Activated T-cell treated with anti-CD3 and anti-CD28 coated beads, Interleukin-2, amount 50 U/mL, for 72 hours (primary cell): ENCODE data around the gene TSPAN18. TPM values are rescaled to one million over a fixed set of nuclear protein-coding genes. Genes with fewer than 3 reads are reported as not detected.

Source experiments
- ATAC-seq, 2 donors: fragments of 150-1000 bp; cut with Tn5 transposase; replicated peaks in 1 of 2; 2 replicates each; pipeline ENCODE4 v1.10.0; 2021; ENCODE audit warnings: moderate library complexity in 2 of 2, mild to moderate bottlenecking in 1 of 2
- DNase-seq, 2 donors: peaks; one replicate each; pipeline ENCODE4 v3.0.0; 2021 to 2022; ENCODE audit warnings: mixed read lengths in 1 of 2
- H3K27ac Mint-ChIP-seq: one replicate; pipeline ENCODE4 v1.8.0; 2022; ENCODE audit warnings: mild to moderate bottlenecking, moderate library complexity, mixed read lengths
- H3K27me3 Mint-ChIP-seq: one replicate; pipeline ENCODE4 v1.8.0; 2022; ENCODE audit warnings: low read depth, mixed read lengths
- H3K36me3 Mint-ChIP-seq, 2 donors: one replicate each; pipeline ENCODE4 v1.8.0; 2022; ENCODE audit warnings: mixed read lengths in 2 of 2, mild to moderate bottlenecking in 1 of 2; ENCODE audit not compliant: insufficient read depth in 2 of 2
- H3K4me1 Mint-ChIP-seq: one replicate; pipeline ENCODE4 v1.8.0; 2022; ENCODE audit warnings: low read depth, mixed read lengths
- H3K4me3 Mint-ChIP-seq, 2 donors: one replicate each; pipeline ENCODE4 v1.8.0; 2022; ENCODE audit warnings: mild to moderate bottlenecking in 2 of 2, mixed read lengths in 2 of 2, moderate library complexity in 2 of 2
- H3K9me3 Mint-ChIP-seq, 2 donors: one replicate each; pipeline ENCODE4 v1.8.0; 2022; ENCODE audit warnings: mixed read lengths in 2 of 2
- total RNA-seq, 2 donors: library from RNA; stranded (reverse); gene quantifications; one replicate each; pipeline ENCODE4 v1.2.3, GENCODE V29; 2022

TSPAN18 gene
- total RNA-seq, 2 donors from 2014 or later, result 1.3 to 1.8 TPM

- H3K27me3 Mint-ChIP-seq, result no peaks in the 10 kb centered on the region
- H3K4me3 Mint-ChIP-seq, result no peak overlapping the region
- H3K9me3 Mint-ChIP-seq, result peaks cover 0 to 2% of the 10 kb centered on the region in 2 donors
- H3K36me3 Mint-ChIP-seq, result no peaks in the 10 kb centered on the region
- H3K27ac Mint-ChIP-seq, result no peak overlapping the region
- DNase-seq (peak; percentile 27 to 41), ATAC-seq (peak in 1 of 2 donors; percentile 64)
- no peaks in the 10 kb centered on the region for H3K4me1 Mint-ChIP-seq
These were observed 173.2 kb downstream of the TSPAN18 start for GRCh38 chr11:44899959-44900358.

GRCh38 chr11:44901120-44901633 is 174.4 kb downstream of the TSPAN18 start:
- H3K4me1 Mint-ChIP-seq, result no peaks in the 10 kb centered on the region
- no peak for DNase-seq
- no peaks in the 10 kb centered on the region for H3K27me3 Mint-ChIP-seq
- no peak overlapping the region for H3K4me3 Mint-ChIP-seq
- no peaks in the 10 kb centered on the region for H3K36me3 Mint-ChIP-seq
- H3K27ac Mint-ChIP-seq, result no peak overlapping the region
- H3K9me3 Mint-ChIP-seq, result peaks cover 0 to 2% of the 10 kb centered on the region in 2 donors
- no peak for ATAC-seq

- no peaks in the 10 kb centered on the region for H3K4me1 Mint-ChIP-seq
- ATAC-seq (no peak), DNase-seq (no peak)
- H3K36me3 Mint-ChIP-seq, result no peaks in the 10 kb centered on the region
- H3K27me3 Mint-ChIP-seq, result no peaks in the 10 kb centered on the region
- H3K4me3 Mint-ChIP-seq, result no peak overlapping the region
- H3K9me3 Mint-ChIP-seq, result peaks cover 0 to 2% of the 10 kb centered on the region in 2 donors
- no peak overlapping the region for H3K27ac Mint-ChIP-seq
These were observed 175.0 kb downstream of the TSPAN18 start for GRCh38 chr11:44901786-44902185.

GRCh38 chr11:44903035-44903434 is 176.3 kb downstream of the TSPAN18 start:
- Mint-ChIP-seq H3K27me3 (no peaks in the 10 kb centered on the region), H3K36me3 (no peaks in the 10 kb centered on the region), H3K4me3 (no peak overlapping the region), H3K27ac (no peak overlapping the region), H3K4me1 (no peaks in the 10 kb centered on the region), H3K9me3 (no peaks in the 10 kb centered on the region)
- no peak for DNase-seq
- no peak for ATAC-seq

- Mint-ChIP-seq H3K36me3 (no peaks in the 10 kb centered on the region), H3K27me3 (no peaks in the 10 kb centered on the region), H3K27ac (no peak overlapping the region), H3K4me1 (no peaks in the 10 kb centered on the region), H3K4me3 (no peak overlapping the region), H3K9me3 (no peaks in the 10 kb centered on the region)
- no peak for ATAC-seq
- no peak for DNase-seq
These were observed 176.8 kb downstream of the TSPAN18 start for GRCh38 chr11:44903518-44903917.

GRCh38 chr11:44904261-44905020 is 177.7 kb downstream of the TSPAN18 start:
- Mint-ChIP-seq H3K27me3 (no peaks in the 10 kb centered on the region), H3K36me3 (no peaks in the 10 kb centered on the region), H3K4me1 (no peaks in the 10 kb centered on the region), H3K4me3 (no peak overlapping the region), H3K9me3 (no peaks in the 10 kb centered on the region), H3K27ac (no peak overlapping the region)
- DNase-seq (no peak), ATAC-seq (no peak)

- H3K9me3 Mint-ChIP-seq, result no peaks in the 10 kb centered on the region
- ATAC-seq (no peak), DNase-seq (no peak)
- H3K4me1 Mint-ChIP-seq, result no peaks in the 10 kb centered on the region
- no peak overlapping the region for H3K4me3 Mint-ChIP-seq
- H3K36me3 Mint-ChIP-seq, result no peaks in the 10 kb centered on the region
- no peak overlapping the region for H3K27ac Mint-ChIP-seq
- H3K27me3 Mint-ChIP-seq, result no peaks in the 10 kb centered on the region
These were observed 178.5 kb downstream of the TSPAN18 start for GRCh38 chr11:44905131-44905866.

- H3K4me3 Mint-ChIP-seq, result no peak overlapping the region
- no peaks in the 10 kb centered on the region for H3K9me3 Mint-ChIP-seq
- no peak overlapping the region for H3K27ac Mint-ChIP-seq
- no peaks in the 10 kb centered on the region for H3K27me3 Mint-ChIP-seq
- no peaks in the 10 kb centered on the region for H3K36me3 Mint-ChIP-seq
- ATAC-seq (no peak), DNase-seq (no peak)
- peaks cover 6% of the 10 kb centered on the region for H3K4me1 Mint-ChIP-seq
These were observed 179.9 kb downstream of the TSPAN18 start for GRCh38 chr11:44906649-44907048.

GRCh38 chr11:44909557-44909956 is 182.8 kb downstream of the TSPAN18 start:
- Mint-ChIP-seq H3K4me3 (no peak overlapping the region), H3K9me3 (no peaks in the 10 kb centered on the region), H3K27me3 (no peaks in the 10 kb centered on the region), H3K36me3 (no peaks in the 10 kb centered on the region), H3K27ac (no peak overlapping the region), H3K4me1 (peaks cover 6% of the 10 kb centered on the region)
- ATAC-seq (no peak), DNase-seq (no peak)

- Mint-ChIP-seq H3K36me3 (no peaks in the 10 kb centered on the region), H3K4me1 (peaks cover 6% of the 10 kb centered on the region), H3K4me3 (no peak overlapping the region), H3K27ac (no peak overlapping the region), H3K9me3 (no peaks in the 10 kb centered on the region), H3K27me3 (no peaks in the 10 kb centered on the region)
- DNase-seq (no peak), ATAC-seq (no peak)
These were observed 183.8 kb downstream of the TSPAN18 start for GRCh38 chr11:44910591-44910990.

GRCh38 chr11:44911029-44911814 is 184.5 kb downstream of the TSPAN18 start:
- ATAC-seq (peak; percentile 84 to 89), DNase-seq (peak; percentile 83 to 88)
- no peaks in the 10 kb centered on the region for H3K27me3 Mint-ChIP-seq
- no peaks in the 10 kb centered on the region for H3K9me3 Mint-ChIP-seq
- H3K36me3 Mint-ChIP-seq, result no peaks in the 10 kb centered on the region
- no peak overlapping the region for H3K4me3 Mint-ChIP-seq
- no peak overlapping the region for H3K27ac Mint-ChIP-seq
- peaks cover 6% of the 10 kb centered on the region for H3K4me1 Mint-ChIP-seq

GRCh38 chr11:44912270-44912987 is 185.7 kb downstream of the TSPAN18 start:
- no peaks in the 10 kb centered on the region for H3K27me3 Mint-ChIP-seq
- DNase-seq (no peak), ATAC-seq (no peak)
- H3K4me1 Mint-ChIP-seq, result peaks cover 6% of the 10 kb centered on the region
- no peaks in the 10 kb centered on the region for H3K9me3 Mint-ChIP-seq
- H3K4me3 Mint-ChIP-seq, result no peak overlapping the region
- no peaks in the 10 kb centered on the region for H3K36me3 Mint-ChIP-seq
- H3K27ac Mint-ChIP-seq, result no peak overlapping the region
